ENCODE results near the gene TCEAL4. TPM values are rescaled to one million over a fixed set of nuclear protein-coding genes. Genes with fewer than 3 reads are reported as not detected.

TCEAL4 gene
- total RNA-seq, 1 donor from 2014 or later: 46.5 TPM

- no peak for DNase-seq (ENCODE audit: low read depth, low spot score)
- H3K27me3 Mint-ChIP-seq (ENCODE audit: low read depth): no peaks in the 10 kb centered on the region
- H3K9me3 Mint-ChIP-seq: peaks cover 2% of the 10 kb centered on the region
- no peak for TF ChIP-seq CTCF (conservative IDR thresholded peaks at IDR 0.05)
- no peak overlapping the region for H3K4me3 Mint-ChIP-seq
- no peaks in the 10 kb centered on the region for H3K36me3 Mint-ChIP-seq (ENCODE audit: low read depth)
- H3K4me1 Mint-ChIP-seq: no peaks in the 10 kb centered on the region
- no peak overlapping the region for H3K27ac Mint-ChIP-seq (ENCODE audit: unreplicated experiment)
Observed at GRCh38 chrX:103565752-103566151, 19.6 kb upstream of the TCEAL4 start.

- Mint-ChIP-seq H3K4me3 (no peak overlapping the region), H3K36me3 (ENCODE audit: low read depth) (no peaks in the 10 kb centered on the region), H3K4me1 (no peaks in the 10 kb centered on the region), H3K9me3 (peaks cover 2% of the 10 kb centered on the region), H3K27me3 (ENCODE audit: low read depth) (no peaks in the 10 kb centered on the region), H3K27ac (ENCODE audit: unreplicated experiment) (no peak overlapping the region)
- TF ChIP-seq CTCF (conservative IDR thresholded peaks at IDR 0.05): no peak
- DNase-seq (ENCODE audit: low read depth, low spot score): no peak
Observed at GRCh38 chrX:103571121-103571520, 14.2 kb upstream of the TCEAL4 start.

- H3K9me3 Mint-ChIP-seq: peaks cover 2% of the 10 kb centered on the region
Observed at GRCh38 chrX:103571726-103572125, 13.6 kb upstream of the TCEAL4 start.

GRCh38 chrX:103573202-103573601 is 12.1 kb upstream of the TCEAL4 start:
- Mint-ChIP-seq H3K36me3 (ENCODE audit: low read depth) (no peaks in the 10 kb centered on the region), H3K4me3 (no peak overlapping the region), H3K9me3 (peaks cover 2% of the 10 kb centered on the region), H3K27me3 (ENCODE audit: low read depth) (no peaks in the 10 kb centered on the region), H3K4me1 (no peaks in the 10 kb centered on the region), H3K27ac (ENCODE audit: unreplicated experiment) (no peak overlapping the region)
- TF ChIP-seq CTCF (conservative IDR thresholded peaks at IDR 0.05): no peak
- no peak for DNase-seq (ENCODE audit: low read depth, low spot score)

More at GRCh38 chrX:103571726-103572125, 13.6 kb upstream of the TCEAL4 start:
- Mint-ChIP-seq H3K36me3 (ENCODE audit: low read depth) (no peaks in the 10 kb centered on the region), H3K27ac (ENCODE audit: unreplicated experiment) (no peak overlapping the region), H3K27me3 (ENCODE audit: low read depth) (no peaks in the 10 kb centered on the region), H3K4me1 (no peaks in the 10 kb centered on the region), H3K4me3 (no peak overlapping the region)
- no peak for DNase-seq (ENCODE audit: low read depth, low spot score)
- TF ChIP-seq CTCF (conservative IDR thresholded peaks at IDR 0.05): no peak

GRCh38 chrX:103584596-103584995 is 719 bp upstream of the TCEAL4 start:
- no peak for DNase-seq (ENCODE audit: low read depth, low spot score)
- H3K36me3 Mint-ChIP-seq (ENCODE audit: low read depth): peaks cover 6% of the 10 kb centered on the region
- H3K27me3 Mint-ChIP-seq (ENCODE audit: low read depth): peaks cover 9% of the 10 kb centered on the region
- no peak overlapping the region for H3K27ac Mint-ChIP-seq (ENCODE audit: unreplicated experiment)
- H3K4me1 Mint-ChIP-seq: peaks cover 14% of the 10 kb centered on the region
- peaks cover 10% of the 10 kb centered on the region for H3K9me3 Mint-ChIP-seq
- no peak for TF ChIP-seq CTCF (conservative IDR thresholded peaks at IDR 0.05)
- peak overlapping the region; percentile 93 for H3K4me3 Mint-ChIP-seq

GRCh38 chrX:103586314-103586646 is 965 bp downstream of the TCEAL4 start:
- Mint-ChIP-seq H3K9me3 (peaks cover 7% of the 10 kb centered on the region), H3K27me3 (ENCODE audit: low read depth) (peaks cover 3% of the 10 kb centered on the region), H3K4me3 (peak overlapping the region; percentile 93), H3K36me3 (ENCODE audit: low read depth) (peaks cover 6% of the 10 kb centered on the region), H3K27ac (ENCODE audit: unreplicated experiment) (no peak overlapping the region), H3K4me1 (peaks cover 14% of the 10 kb centered on the region)
- no peak for DNase-seq (ENCODE audit: low read depth, low spot score)
- TF ChIP-seq CTCF (conservative IDR thresholded peaks at IDR 0.05): no peak

Measured in neural crest cell (in vitro differentiated cells).